ENCODE results near the gene ABLIM3. TPM values are rescaled to one million over a fixed set of nuclear protein-coding genes. Genes with fewer than 3 reads are reported as not detected.

Gene ABLIM3
- total RNA-seq, 2 experiments from 2014 or later, result not detected

DNA sequence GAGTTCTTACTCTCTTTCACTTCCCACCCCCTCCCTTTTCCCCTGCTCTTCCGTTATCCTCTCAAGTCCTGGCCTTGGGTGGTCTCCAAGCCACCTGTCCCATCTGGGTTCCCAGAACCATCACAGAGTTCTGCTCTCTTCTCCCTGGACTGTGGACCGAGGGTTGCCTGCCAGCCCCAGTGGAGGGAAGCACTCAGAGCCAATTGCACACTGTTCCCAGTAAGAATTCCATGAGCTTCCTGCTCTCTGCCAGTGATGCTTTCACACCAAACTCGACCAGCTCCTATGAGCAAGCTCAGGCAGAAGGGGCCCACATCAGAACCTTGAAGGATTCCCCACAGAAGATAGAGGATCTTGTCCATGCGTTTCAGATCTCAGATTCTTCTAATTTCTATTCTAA is 110.3 kb downstream of the ABLIM3 start:
- no peak for ATAC-seq (ENCODE audit: poor library complexity)
- TF ChIP-seq, protein P1, sequence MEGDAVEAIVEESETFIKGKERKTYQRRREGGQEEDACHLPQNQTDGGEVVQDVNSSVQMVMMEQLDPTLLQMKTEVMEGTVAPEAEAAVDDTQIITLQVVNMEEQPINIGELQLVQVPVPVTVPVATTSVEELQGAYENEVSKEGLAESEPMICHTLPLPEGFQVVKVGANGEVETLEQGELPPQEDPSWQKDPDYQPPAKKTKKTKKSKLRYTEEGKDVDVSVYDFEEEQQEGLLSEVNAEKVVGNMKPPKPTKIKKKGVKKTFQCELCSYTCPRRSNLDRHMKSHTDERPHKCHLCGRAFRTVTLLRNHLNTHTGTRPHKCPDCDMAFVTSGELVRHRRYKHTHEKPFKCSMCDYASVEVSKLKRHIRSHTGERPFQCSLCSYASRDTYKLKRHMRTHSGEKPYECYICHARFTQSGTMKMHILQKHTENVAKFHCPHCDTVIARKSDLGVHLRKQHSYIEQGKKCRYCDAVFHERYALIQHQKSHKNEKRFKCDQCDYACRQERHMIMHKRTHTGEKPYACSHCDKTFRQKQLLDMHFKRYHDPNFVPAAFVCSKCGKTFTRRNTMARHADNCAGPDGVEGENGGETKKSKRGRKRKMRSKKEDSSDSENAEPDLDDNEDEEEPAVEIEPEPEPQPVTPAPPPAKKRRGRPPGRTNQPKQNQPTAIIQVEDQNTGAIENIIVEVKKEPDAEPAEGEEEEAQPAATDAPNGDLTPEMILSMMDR (IDR thresholded peaks at IDR 0.05), result no peak
- Mint-ChIP-seq H3K36me3 (ENCODE audit: low read depth) (no peaks in the 10 kb centered on the region), H3K9me3 (no peaks in the 10 kb centered on the region), H3K27ac (no peak overlapping the region), H3K4me3 (no peak overlapping the region), H3K4me1 (ENCODE audit: low read depth) (no peaks in the 10 kb centered on the region), H3K27me3 (no peaks in the 10 kb centered on the region)
- Histone ChIP-seq H3K4me1 (ENCODE audit: insufficient read depth, low read length) (no peaks in the 10 kb centered on the region), H3K36me3 (ENCODE audit: insufficient read depth, low read length) (no peaks in the 10 kb centered on the region), H3K27me3 (ENCODE audit: control insufficient read depth in 1 of 2, insufficient read depth in 2 of 2, low read length in 2 of 2) (peaks cover 0 to 2% of the 10 kb centered on the region in 2 experiments), H3K4me3 (ENCODE audit: low read length) (no peak overlapping the region), H3K9me3 (ENCODE audit: control insufficient read depth in 1 of 2, insufficient read depth in 1 of 2, low read length in 2 of 2) (no peaks in the 10 kb centered on the region), H3K27ac (ENCODE audit: low read depth in 1 of 2, low read length in 2 of 2) (no peak overlapping the region)
- intact Hi-C loops (cut with DNase I, micrococcal nuclease), result no loop called here
- CTCF ChIA-PET, result no interaction called here
- POLR2A ChIA-PET, result no interaction called here
- no peak for DNase-seq

DNA sequence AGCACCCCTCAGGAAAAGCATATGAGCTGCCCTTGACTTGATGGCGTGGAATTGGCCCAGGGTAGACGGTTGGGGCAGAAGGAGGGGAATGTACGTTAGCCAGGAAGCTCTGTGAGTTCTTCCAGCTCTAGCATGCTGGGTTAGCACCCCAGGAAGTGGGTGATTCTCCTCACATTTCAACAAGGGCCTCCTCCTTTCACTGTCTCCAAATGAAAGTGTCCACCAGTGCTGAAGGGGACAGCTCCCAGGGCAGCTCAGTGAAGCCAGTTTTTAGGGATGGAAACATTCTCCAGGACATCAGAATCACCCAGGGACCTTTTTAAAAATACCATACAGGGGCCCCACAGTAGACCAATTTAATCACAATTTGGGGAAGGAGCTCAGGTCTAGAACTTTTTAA is 113.2 kb downstream of the ABLIM3 start:
- Mint-ChIP-seq H3K9me3 (no peaks in the 10 kb centered on the region), H3K27ac (no peak overlapping the region), H3K36me3 (ENCODE audit: low read depth) (no peaks in the 10 kb centered on the region), H3K4me3 (no peak overlapping the region), H3K4me1 (ENCODE audit: low read depth) (no peaks in the 10 kb centered on the region), H3K27me3 (no peaks in the 10 kb centered on the region)
- TF ChIP-seq, protein P1 (IDR thresholded peaks at IDR 0.05), result no peak
- H3K4me1 ChIP-seq (ENCODE audit: insufficient read depth, low read length), result no peaks in the 10 kb centered on the region
- peaks cover 0 to 2% of the 10 kb centered on the region in 2 experiments for H3K27me3 ChIP-seq (ENCODE audit: control insufficient read depth in 1 of 2, insufficient read depth in 2 of 2, low read length in 2 of 2)
- peak; percentile 52 for ATAC-seq (ENCODE audit: poor library complexity)
- H3K27ac ChIP-seq (ENCODE audit: low read depth in 1 of 2, low read length in 2 of 2), result no peak overlapping the region
- H3K36me3 ChIP-seq (ENCODE audit: insufficient read depth, low read length), result no peaks in the 10 kb centered on the region
- ChIA-PET CTCF (interaction anchor here (1.4 kb wide), 1 partner anchor 15 kb away, joined by 6 read pairs; no protein-coding TSS in a partner anchor), POLR2A (interaction anchor here (1.7 kb wide), 1 partner anchor 13 kb away, joined by 7 read pairs; no protein-coding TSS in a partner anchor)
- no peak for DNase-seq
- intact Hi-C loops (cut with DNase I, micrococcal nuclease), result no loop called here
- H3K9me3 ChIP-seq (ENCODE audit: control insufficient read depth in 1 of 2, insufficient read depth in 1 of 2, low read length in 2 of 2), result no peaks in the 10 kb centered on the region
- H3K4me3 ChIP-seq (ENCODE audit: low read length), result no peak overlapping the region

DNA sequence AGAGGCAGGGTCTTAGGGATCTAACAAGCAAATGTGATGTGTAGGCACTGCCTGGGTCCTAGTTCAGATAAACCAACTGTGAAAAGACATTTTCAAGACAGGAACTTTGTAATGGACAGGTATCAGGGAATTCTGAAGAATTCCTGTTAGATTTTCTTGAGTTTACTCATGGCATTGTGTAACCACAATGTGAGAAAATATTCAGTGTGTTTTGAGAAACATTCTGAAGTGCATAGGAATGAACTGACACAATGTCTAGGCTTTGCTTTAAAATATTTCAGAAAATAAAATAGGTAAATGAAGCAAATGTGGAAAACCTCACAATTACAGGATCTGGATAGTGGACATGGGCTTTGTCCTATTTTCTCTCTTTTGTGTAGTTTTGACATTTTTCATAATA is 115.2 kb downstream of the ABLIM3 start:
- ChIA-PET POLR2A (no interaction called here), CTCF (no interaction called here)
- Mint-ChIP-seq H3K4me3 (no peak overlapping the region), H3K9me3 (no peaks in the 10 kb centered on the region), H3K4me1 (ENCODE audit: low read depth) (no peaks in the 10 kb centered on the region), H3K27ac (no peak overlapping the region), H3K27me3 (no peaks in the 10 kb centered on the region), H3K36me3 (ENCODE audit: low read depth) (no peaks in the 10 kb centered on the region)
- Histone ChIP-seq H3K4me1 (ENCODE audit: insufficient read depth, low read length) (no peaks in the 10 kb centered on the region), H3K36me3 (ENCODE audit: insufficient read depth, low read length) (no peaks in the 10 kb centered on the region), H3K4me3 (ENCODE audit: low read length) (no peak overlapping the region), H3K27ac (ENCODE audit: low read depth in 1 of 2, low read length in 2 of 2) (no peak overlapping the region), H3K27me3 (ENCODE audit: control insufficient read depth in 1 of 2, insufficient read depth in 2 of 2, low read length in 2 of 2) (peaks cover 0 to 2% of the 10 kb centered on the region in 2 experiments), H3K9me3 (ENCODE audit: control insufficient read depth in 1 of 2, insufficient read depth in 1 of 2, low read length in 2 of 2) (no peaks in the 10 kb centered on the region)
- ATAC-seq (ENCODE audit: poor library complexity), result no peak
- no peak for DNase-seq
- intact Hi-C loops (cut with DNase I, micrococcal nuclease), result no loop called here
- TF ChIP-seq, protein P1 (IDR thresholded peaks at IDR 0.05), result no peak

All from CD4-positive, alpha-beta T cell (primary cell).